Uterus (tissue), 2 donors: ENCODE data around the gene DUSP28.

Experiments
- CTCF ChIP-seq, 4 experiments: fragments of 200-600 bp in 2 of 4; fragments of 450-650 bp in 2 of 4; sonication (generic) in 2 of 4; IDR thresholded peaks; one replicate each; pipeline ENCODE4 v1.5.1; 2016 to 2019; ENCODE audit warnings: antibody characterized with exemption in 4 of 4, mild to moderate bottlenecking in 2 of 4, moderate library complexity in 1 of 4
- POLR2A ChIP-seq, 2 donors: fragments of 450-650 bp; IDR thresholded peaks; one replicate each; pipeline ENCODE4 v1.6.1; 2016; ENCODE audit warnings: antibody characterized with exemption in 2 of 2, mild to moderate bottlenecking in 1 of 2, moderate library complexity in 1 of 2

GRCh38 chr2:240578110-240578450 is 17.9 kb downstream of the DUSP28 start:
- TF ChIP-seq POLR2A (IDR thresholded peaks at IDR 0.05) (no peak), CTCF (IDR thresholded peaks at IDR 0.05) (no peak)
